Mucosa of descending colon (tissue), 3 donors: ENCODE results near the gene KLHL35. TPM values are rescaled to one million over a fixed set of nuclear protein-coding genes. Genes with fewer than 3 reads are reported as not detected.
"Not testable (repeated sequence)": the region's sequence is repeated elsewhere in the genome, so short reads cannot be mapped to it uniquely, and the experiment has no call there.

Experiments
- ATAC-seq: fragments of 200-7000 bp; cut with Tn5 transposase; one replicate; pipeline ENCODE4 v1.9.1; 2020; ENCODE audit warnings: mild to moderate bottlenecking, moderate library complexity
- DNase-seq, 3 donors: peaks; one replicate each; pipeline ENCODE4 v3.0.0-alpha.2; 2020
- H3K36me3 ChIP-seq: fragments of 200-600 bp; one replicate; pipeline ENCODE4 v1.8.0; 2021; ENCODE audit warnings: low read depth, mild to moderate bottlenecking
- H3K4me1 ChIP-seq: fragments of 200-600 bp; one replicate; pipeline ENCODE4 v1.8.0; 2021; ENCODE audit warnings: low read depth, mild to moderate bottlenecking
- H3K4me3 ChIP-seq: fragments of 200-600 bp; one replicate; pipeline ENCODE4 v1.8.0; 2021; ENCODE audit warnings: mild to moderate bottlenecking
- H3K9me3 ChIP-seq: fragments of 200-600 bp; one replicate; pipeline ENCODE4 v1.8.0; 2021; ENCODE audit warnings: mild to moderate bottlenecking
- intact Hi-C, 2 donors: fragments of 100-400 bp; cut with DNase I in 1 of 2; cut with micrococcal nuclease in 1 of 2; formaldehyde crosslinking; loops; one replicate each; pipeline versions ENCODE4 v1.11.0 to v1.11.1; 2022; cut with DNase I, micrococcal nuclease
- total RNA-seq, 3 donors: library from RNA; stranded (reverse); fragmentation: NEBNext Ultra II Directional in 2 of 3; extraction: Animal tissue kit (Norgen Biotek cat#: 25700) in 2 of 3; gene quantifications; one replicate each; pipeline versions ENCODE4 v1.2.1 to v1.2.4, GENCODE V29; 2021 to 2023
- TF ChIP-seq, protein P1 (sequence below): fragments of 200-600 bp; IDR thresholded peaks from one replicate; pipeline ENCODE4 v1.8.0; 2022; ENCODE audit warnings: antibody characterized with exemption, mild to moderate bottlenecking
- donor health status: DM: no; HTN: no; CAD: no; lungs with moderate emphysema.
- donor health status: DM: no; HTN: no; CAD: no.
- donor health status: DM: no; HTN: yes; CAD: no.

KLHL35 gene
- total RNA-seq, 3 donors from 2014 or later: 0.25 to 1.7 (median 0.49) TPM

DNA sequence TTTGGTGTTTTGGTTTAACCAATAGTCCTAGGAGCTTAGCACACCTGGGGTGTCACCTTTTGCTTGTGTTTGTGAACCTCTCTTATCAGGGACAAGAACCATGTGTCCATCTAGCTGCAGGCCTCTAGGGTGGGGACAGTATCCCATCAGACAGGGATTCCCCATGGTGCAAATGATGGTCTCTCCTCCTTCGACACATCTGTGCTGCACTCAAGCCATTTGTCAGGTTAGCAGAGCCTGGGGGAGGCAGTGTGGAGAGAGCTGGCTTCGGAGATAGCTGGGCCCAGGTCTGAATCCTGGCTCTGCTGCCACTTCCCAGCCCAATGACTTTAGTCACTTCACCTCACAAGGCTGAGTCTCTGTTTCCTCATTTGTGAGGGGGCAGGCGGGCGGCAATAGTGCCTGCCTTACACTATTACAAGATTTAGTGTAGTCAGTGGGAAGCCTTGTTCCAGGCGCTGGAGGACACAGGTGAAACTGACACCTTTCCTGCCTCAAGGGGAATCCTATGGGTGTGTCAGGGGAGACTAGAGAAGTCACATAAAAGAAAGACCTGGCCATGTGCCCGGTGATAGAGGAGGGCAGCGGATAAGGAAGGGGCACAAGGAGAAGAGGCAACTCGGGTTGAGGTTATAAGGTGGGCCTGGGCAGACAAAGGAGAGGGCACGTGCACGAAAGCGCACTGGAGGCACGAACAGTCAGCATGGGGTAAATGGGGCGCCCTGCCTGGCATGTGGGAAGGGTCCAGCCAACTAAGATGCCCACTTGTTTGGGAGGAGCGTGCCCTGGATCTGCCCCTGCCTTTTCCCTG, 12.6 kb downstream of the KLHL35 start:
- intact Hi-C loops: no loop called here
- TF ChIP-seq, protein P1, sequence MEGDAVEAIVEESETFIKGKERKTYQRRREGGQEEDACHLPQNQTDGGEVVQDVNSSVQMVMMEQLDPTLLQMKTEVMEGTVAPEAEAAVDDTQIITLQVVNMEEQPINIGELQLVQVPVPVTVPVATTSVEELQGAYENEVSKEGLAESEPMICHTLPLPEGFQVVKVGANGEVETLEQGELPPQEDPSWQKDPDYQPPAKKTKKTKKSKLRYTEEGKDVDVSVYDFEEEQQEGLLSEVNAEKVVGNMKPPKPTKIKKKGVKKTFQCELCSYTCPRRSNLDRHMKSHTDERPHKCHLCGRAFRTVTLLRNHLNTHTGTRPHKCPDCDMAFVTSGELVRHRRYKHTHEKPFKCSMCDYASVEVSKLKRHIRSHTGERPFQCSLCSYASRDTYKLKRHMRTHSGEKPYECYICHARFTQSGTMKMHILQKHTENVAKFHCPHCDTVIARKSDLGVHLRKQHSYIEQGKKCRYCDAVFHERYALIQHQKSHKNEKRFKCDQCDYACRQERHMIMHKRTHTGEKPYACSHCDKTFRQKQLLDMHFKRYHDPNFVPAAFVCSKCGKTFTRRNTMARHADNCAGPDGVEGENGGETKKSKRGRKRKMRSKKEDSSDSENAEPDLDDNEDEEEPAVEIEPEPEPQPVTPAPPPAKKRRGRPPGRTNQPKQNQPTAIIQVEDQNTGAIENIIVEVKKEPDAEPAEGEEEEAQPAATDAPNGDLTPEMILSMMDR: no peak
- peak in 2 of 3 donors; percentile 30 to 61 for DNase-seq
- Histone ChIP-seq H3K9me3 (no peaks in the 10 kb centered on the region), H3K4me1 (peaks cover 28% of the 10 kb centered on the region), H3K4me3 (no peak overlapping the region), H3K36me3 (no peaks in the 10 kb centered on the region)
- peak; percentile 48 for ATAC-seq

DNA sequence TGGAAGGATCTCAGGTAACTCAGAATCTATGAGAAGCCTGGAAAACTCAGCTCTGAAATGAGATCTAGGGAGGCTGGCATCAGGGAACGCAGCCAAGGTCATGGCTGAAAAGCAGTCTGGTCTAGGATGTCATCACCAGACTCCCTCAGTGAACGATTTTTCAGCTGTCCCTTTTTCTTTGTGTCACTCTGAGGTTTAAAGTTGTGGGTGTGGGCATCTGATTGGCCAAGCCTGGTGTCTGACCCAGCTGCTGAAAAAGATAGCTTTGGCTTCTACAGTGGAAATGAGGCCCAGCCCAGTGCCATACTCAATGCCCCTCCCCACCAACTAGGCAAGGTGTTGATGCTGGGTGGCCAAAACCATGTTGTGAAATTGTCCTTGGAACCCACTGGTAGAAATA, 19.1 kb downstream of the KLHL35 start:
- DNase-seq: no peak
- Histone ChIP-seq H3K4me1 (no peaks in the 10 kb centered on the region), H3K4me3 (no peak overlapping the region), H3K36me3 (peaks cover under 1% of the 10 kb centered on the region), H3K9me3 (no peaks in the 10 kb centered on the region)
- TF ChIP-seq, protein P1: no peak
- intact Hi-C loops: no loop called here
- no peak for ATAC-seq

DNA sequence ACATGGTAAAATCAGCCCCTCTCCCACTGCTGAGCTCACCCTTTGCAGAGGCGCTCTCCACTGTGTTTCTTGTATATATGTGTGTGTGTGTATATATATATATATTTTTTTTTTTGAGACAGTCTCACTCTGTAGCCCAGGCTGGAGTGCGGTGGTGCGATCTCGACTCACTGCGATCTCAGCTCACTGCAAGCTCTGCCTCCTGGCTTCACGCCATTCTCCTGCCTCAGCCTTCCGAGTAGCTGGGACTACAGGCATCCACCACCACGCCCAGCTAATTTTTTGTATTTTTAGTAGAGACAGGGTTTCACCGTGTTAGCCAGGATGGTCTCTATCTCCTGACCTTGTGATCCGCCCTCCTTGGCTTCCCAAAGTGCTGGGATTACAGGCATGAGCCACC, 19.9 kb downstream of the KLHL35 start:
- H3K4me3 ChIP-seq, intact Hi-C loops, H3K36me3 ChIP-seq, DNase-seq, H3K9me3 ChIP-seq, ATAC-seq, H3K4me1 ChIP-seq: not testable (repeated sequence)

DNA sequence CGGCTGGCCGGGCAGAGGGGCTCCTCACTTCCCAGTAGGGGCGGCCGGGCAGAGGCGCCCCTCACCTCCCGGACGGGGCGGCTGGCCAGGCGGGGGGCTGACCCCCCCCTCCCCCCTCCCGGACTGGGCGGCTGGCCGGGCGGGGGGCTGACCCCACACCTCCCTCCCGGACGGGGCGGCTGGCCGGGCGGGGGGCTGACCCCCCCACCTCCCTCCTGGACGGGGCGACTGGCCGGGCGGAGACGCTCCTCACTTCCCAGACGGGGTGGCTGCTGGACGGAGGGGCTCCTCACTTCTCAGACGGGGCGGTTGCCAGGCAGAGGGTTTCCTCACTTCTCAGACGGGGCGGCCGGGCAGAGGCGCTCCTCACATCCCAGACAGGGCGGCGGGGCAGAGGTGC, 23.0 kb downstream of the KLHL35 start:
- ATAC-seq, H3K36me3 ChIP-seq, intact Hi-C loops, DNase-seq, H3K4me1 ChIP-seq, H3K9me3 ChIP-seq, H3K4me3 ChIP-seq: not testable (repeated sequence)

DNA sequence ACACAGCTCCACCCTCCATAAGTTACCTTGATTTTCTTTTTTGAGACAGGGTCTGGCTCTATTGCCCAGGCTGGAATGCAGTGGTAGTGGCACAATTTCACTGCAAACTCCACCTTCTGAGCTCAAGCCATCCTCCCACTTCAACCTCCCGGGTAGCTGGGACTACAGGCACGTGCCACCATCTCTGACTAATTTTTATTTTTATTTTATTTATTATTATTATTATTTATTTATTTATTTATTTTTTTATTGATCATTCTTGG, 24.1 kb downstream of the KLHL35 start:
- TF ChIP-seq, protein P1: no peak
- ATAC-seq: no peak
- DNase-seq: no peak
- H3K9me3 ChIP-seq: no peaks in the 10 kb centered on the region
- intact Hi-C loops: no loop called here
- H3K4me3 ChIP-seq: no peak overlapping the region
- peaks cover 17% of the 10 kb centered on the region for H3K36me3 ChIP-seq
- H3K4me1 ChIP-seq: no peaks in the 10 kb centered on the region

DNA sequence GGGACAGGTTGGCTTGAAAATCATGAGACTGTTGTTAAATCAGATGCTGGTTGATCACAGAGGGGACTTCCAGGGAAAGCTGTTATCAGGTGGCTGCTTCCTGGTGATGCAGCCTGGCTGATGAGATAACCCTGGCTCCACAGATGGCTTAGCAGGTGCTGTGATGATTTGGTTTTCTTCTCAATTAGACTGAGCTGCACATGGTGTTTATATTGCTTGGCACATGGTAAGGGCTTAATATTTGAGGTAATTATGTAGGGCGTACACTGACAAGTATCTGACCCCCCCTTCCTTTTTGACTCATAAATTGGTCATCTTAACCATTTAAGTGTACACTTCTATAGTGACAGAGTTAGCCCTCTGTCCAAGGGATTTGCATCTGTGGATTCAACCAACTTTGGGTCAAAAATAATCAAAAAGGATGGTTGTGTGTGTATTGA, 26.6 kb downstream of the KLHL35 start:
- no peak overlapping the region for H3K4me3 ChIP-seq
- H3K4me1 ChIP-seq: peaks cover 5% of the 10 kb centered on the region
- no peak for DNase-seq
- no peaks in the 10 kb centered on the region for H3K9me3 ChIP-seq
- peak; percentile 15 for ATAC-seq
- TF ChIP-seq, protein P1: no peak
- H3K36me3 ChIP-seq: peaks cover 25% of the 10 kb centered on the region
- intact Hi-C loops: no loop called here
